HG03196 (cell line): ENCODE results near the gene MMP15.
"Not testable (repeated sequence)": the region's sequence is repeated elsewhere in the genome, so short reads cannot be mapped to it uniquely, and the experiment has no call there.

Experiments used
- ATAC-seq: cut with Tn5 transposase; IDR thresholded peaks from one replicate; pipeline ENCODE4 v1.9.1; 2021; ENCODE audit not compliant: unreplicated experiment

The MMP15 gene

DNA sequence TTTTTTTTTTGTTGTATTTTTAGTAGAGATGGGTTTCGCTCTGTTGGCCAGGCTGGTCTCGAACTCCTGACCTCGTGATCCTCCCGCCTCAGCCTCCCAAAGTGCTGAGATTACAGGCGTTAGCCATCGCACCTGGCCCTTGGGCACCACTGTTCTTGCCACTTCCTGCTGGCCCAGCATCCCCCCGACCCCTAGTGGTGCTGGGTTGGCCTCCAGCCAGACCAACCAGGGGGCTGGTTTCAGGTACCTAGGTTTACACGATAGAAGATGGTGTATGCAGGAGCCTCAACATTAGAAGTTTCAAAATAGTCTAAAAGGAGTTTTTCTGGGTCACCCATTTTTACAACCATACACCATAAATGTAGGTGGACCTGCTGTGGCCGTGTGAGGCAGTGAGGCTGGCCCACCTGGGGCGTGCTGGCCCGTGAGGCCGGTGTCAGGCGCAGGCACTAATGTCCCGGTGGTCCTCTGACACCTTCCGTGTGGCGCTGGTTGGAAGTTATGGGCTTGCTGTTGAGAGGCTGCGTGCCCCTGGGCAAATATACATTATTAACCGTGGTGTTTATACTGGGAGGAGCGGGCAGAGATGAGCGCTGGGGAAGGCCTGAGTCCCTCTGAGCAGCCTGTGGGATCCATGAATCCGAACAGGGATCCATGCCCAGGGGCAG lies 60.2 kb downstream of the MMP15 start:
- no peak for ATAC-seq

DNA sequence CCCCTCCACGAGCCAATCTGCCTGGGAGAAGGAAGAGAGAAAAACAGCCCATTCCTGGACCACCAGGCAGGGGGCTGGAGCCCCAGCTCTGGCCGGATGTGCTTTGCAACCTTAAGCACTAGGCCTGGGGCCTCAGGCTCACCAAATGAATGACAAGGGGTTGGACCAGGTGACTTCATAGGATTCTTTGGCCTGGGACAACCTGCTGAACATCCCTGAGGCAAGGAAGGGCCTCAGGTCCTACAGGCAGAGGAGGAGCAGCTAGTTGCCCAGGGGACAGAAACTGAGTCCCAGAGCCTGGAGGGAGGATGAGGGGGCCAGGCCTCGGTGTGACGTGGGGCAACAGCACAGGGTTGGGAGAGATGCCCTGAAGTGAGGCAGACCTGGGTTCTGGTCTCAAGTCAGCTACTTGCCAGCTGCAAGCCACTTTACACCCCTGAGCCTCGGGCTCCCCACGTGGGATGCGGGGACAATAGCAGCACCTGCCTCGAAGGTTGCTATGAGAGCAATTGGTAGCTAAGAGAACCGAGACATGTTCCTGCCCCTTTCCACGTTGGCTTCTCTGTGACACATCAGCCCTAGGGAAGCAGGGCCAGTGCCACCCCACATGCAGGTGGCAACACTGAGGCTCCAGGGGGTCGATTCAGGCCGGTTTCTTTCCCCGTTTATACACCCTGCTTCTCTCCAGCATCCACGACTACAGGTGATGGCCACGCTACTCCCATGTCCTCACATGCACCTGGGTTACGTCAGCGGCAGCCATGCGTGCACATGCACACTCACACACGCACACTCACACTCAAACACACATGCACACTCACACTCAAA lies 61.0 kb downstream of the MMP15 start:
- no peak for ATAC-seq

DNA sequence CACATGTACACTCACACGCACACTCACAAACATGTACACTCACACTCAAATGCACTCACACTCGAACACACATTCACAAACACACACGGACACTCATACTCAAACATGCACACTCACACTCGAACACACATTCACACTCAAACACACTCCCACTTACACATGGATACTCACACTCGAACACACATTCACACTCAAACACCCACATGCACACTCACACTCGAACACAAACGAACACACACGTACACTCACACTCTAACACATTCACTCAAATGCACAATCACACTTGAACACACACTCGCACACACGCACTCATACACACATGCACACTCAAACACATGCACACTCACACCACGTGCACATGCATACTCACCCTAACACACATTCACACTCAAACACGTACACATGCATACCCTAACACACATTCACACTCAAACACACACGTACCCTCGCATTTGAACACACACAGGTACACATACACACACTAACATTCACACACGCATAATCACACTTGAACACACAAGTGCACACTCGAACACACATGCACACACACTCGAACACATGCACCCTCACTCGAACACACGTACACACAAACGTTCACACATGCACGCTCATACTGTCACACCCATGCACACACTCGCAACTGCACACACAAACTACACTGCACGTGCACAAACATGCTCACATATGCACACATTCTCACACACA lies 61.8 kb downstream of the MMP15 start:
- ATAC-seq: no peak

DNA sequence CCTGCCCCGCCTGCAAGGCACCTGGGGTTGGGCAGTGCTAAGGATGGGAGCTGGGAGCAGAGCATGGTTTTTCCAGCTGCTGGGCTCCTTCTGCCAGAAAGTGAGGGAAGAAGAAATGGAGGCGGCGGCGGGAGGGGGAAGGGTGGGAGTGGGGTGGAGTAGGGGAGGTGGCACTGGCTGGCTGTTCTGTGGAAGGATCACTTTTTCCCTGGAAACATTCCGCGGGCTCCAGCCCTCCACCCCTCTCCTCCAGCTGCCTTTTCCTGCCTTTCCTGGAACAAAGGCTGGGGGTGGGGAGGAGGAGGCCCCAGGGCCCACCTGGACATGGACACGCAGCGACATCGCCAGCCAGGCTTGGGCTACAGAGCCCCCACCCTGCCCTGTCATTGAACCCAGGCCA lies 62.5 kb downstream of the MMP15 start:
- ATAC-seq: no peak

DNA sequence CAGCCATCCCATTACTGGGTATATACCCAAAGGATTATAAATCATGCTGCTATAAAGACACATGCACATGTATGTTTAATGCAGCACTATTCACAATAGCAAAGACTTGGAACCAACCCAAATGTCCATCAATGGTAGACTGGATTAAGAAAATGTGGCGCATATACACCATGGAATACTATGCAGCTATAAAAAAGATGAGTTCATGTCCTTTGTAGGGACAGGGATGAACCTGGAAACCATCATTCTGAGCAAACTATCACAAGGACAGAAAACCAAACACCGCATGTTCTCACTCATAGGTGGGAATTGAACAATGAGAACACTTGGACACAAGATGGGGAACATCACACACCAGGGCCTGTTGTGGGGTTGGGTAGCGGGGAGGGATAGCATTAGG lies 64.8 kb downstream of the MMP15 start:
- ATAC-seq: not testable (repeated sequence)

DNA sequence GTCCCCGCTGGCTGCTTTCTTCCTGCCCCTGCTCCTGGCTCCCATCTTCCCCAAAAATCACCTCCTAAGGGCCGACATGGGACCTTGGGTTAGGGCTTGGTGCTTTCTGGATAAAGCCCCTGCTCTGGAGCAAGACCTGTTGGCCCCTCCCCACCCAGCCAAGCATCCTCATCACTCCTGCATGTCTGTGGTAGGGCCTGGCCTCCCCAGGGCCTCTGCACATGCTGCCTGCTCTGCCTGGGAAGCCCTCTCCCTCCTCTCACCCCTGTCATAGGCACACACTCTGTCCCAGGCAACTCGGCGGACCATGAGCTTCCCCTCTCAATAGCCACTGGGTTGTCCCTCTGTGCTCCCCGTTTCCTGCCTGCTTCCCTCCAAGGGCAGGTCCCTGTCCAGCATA lies 68.5 kb downstream of the MMP15 start:
- no peak for ATAC-seq

DNA sequence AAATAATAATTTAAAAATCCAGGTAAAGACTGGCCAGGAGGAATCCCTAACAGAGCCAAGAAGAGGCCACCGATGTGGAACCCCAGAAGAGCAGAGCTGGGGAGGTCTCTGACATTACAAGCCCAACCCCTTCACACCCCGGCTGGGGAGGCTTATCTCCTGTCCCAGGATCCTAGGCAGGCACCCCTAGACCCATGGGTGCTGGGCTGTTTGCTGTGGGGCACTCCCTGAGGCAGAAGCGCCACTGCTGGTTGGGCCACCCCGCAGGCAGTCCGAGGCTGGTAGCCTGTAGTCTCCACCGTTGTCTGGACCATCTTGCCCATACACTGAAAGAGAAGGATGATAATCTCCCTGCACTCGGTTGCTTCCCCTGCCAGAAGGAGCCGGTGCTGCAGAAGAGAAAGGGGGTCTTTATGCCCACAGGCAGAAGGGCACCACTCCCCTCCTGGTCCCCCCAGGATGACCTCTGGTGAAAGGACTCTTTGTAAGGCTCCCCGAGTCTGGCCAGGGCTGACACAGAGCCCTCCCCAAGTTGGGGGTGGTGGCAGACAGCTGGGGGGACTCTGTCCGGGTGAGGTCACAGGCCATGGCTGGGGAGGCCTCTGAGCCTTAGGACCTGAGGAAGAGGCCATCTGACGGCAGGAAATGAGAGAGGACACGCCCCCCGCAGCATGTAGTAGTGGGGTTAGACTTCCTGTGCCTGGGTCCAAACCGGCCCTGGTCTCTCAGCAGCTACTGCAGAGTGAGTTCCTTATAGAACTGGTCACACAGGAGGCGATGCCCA lies 69.4 kb downstream of the MMP15 start:
- ATAC-seq: no peak

DNA sequence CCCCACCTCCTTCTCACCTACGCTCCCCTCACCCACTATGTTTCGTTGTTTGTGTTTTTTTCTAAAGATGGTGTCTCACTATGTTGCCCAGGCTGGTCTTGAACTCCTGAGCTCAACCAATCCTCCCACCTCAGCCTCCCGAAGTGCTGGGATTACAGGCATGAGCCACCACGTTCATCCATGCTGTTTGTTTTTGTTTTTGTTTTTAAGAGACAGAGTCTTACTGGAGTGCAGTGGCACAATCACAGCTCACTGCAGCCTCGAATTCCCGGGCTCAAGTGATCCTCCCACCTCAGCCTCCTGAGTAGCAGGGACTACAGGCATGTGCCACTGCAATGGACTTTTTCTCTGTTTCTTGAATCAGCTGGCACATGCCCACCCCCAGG lies 70.0 kb downstream of the MMP15 start:
- ATAC-seq: not testable (repeated sequence)

DNA sequence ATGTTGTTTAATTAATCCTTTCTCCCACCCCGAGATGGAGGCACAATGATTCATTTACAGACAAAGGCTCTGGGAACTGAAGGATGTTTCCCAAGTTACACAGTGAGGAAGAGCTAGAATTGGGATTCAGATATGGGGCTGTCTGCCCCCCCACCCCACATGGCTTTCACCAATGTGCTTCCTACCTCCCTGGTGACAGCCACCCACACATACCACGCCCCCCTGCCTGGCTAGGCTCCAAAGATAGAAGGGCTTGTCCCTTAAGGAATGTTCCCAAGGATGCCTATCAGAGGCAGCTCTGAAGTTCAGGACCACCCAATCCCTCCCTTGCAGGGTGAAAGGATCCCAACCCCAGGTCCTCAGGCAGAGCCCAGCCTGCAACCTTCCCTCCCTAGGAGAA lies 70.7 kb downstream of the MMP15 start:
- ATAC-seq: no peak
